Measurements from ENCODE around the gene KPNA6. TPM values are rescaled to one million over a fixed set of nuclear protein-coding genes. Genes with fewer than 3 reads are reported as not detected.

The KPNA6 gene
- total and polyA plus RNA-seq, 2 of the 13 experiments (the other 11 are each of a cell fraction or from before 2014, with no cell fraction given): 22.0 to 47.5 TPM

DNA sequence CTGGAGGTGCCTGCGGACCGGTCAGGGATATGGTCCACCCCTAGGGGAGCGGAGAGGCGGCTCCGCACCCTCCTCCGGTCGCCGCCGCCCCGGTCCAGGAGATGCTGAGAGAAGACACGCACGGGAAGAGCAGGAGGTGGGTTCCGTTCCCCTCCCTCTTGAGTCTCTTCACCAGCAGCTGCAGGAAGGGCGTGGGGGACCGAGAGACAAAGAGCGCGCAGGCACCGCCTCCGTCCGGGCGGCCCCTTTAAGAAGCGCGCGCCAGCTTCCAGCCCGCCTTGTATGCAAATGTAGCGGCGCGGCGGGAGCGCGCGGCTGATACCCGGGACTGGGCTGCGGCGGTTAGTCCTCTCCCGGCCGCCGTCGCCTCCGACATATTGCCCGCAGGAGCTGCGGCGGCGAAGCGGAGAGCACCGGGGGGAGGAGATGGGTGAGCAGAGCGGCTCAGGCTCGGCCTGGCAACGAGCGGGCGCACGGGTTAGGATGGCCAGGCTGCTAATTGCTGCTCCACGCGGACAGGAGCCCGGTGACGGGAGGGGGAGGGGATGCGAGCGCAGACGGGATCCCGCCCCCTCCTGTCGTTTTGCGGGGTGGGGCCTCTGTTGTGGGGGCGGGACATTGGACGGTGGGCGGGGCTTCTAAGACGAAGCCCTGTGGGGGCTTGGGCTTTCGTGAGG lies 35.1 kb upstream of the KPNA6 start, which contains the start of gene TMEM39B (continued):
- TF ChIP-seq, protein P1, sequence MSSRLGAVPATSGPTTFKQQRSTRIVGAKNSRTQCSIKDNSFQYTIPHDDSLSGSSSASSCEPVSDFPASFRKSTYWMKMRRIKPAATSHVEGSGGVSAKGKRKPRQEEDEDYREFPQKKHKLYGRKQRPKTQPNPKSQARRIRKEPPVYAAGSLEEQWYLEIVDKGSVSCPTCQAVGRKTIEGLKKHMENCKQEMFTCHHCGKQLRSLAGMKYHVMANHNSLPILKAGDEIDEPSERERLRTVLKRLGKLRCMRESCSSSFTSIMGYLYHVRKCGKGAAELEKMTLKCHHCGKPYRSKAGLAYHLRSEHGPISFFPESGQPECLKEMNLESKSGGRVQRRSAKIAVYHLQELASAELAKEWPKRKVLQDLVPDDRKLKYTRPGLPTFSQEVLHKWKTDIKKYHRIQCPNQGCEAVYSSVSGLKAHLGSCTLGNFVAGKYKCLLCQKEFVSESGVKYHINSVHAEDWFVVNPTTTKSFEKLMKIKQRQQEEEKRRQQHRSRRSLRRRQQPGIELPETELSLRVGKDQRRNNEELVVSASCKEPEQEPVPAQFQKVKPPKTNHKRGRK (CRISPR knock-in tag; IDR thresholded peaks at IDR 0.05): no peak
- TF ChIP-seq, protein P2, sequence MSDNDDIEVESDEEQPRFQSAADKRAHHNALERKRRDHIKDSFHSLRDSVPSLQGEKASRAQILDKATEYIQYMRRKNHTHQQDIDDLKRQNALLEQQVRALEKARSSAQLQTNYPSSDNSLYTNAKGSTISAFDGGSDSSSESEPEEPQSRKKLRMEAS (IDR thresholded peaks at IDR 0.05): peak; percentile 76
- TF ChIP-seq ZNF468 (CRISPR knock-in tag; IDR thresholded peaks at IDR 0.05): no peak
- TF ChIP-seq SIN3A (IDR thresholded peaks at IDR 0.05; ENCODE audit: borderline replicate concordance, low read depth, low read length): peak; percentile 37; the same call in 1 of the 2 replicates
- TF ChIP-seq SMYD3 (CRISPR knock-in tag; IDR thresholded peaks at IDR 0.05): no peak
- 0 out of 2 replicates have a peak, but pooled peaks have one; percentile 43 for TF ChIP-seq PHF20 (CRISPR knock-in tag; IDR thresholded peaks at IDR 0.05)
- 0 out of 2 replicates have a peak, but pooled peaks have one; percentile 52 for TF ChIP-seq RARG (CRISPR knock-in tag; IDR thresholded peaks at IDR 0.05; ENCODE audit: low read depth)
- no peak for TF ChIP-seq TMF1 (CRISPR knock-in tag; IDR thresholded peaks at IDR 0.05; ENCODE audit: low read depth)
- TF ChIP-seq, protein P3, sequence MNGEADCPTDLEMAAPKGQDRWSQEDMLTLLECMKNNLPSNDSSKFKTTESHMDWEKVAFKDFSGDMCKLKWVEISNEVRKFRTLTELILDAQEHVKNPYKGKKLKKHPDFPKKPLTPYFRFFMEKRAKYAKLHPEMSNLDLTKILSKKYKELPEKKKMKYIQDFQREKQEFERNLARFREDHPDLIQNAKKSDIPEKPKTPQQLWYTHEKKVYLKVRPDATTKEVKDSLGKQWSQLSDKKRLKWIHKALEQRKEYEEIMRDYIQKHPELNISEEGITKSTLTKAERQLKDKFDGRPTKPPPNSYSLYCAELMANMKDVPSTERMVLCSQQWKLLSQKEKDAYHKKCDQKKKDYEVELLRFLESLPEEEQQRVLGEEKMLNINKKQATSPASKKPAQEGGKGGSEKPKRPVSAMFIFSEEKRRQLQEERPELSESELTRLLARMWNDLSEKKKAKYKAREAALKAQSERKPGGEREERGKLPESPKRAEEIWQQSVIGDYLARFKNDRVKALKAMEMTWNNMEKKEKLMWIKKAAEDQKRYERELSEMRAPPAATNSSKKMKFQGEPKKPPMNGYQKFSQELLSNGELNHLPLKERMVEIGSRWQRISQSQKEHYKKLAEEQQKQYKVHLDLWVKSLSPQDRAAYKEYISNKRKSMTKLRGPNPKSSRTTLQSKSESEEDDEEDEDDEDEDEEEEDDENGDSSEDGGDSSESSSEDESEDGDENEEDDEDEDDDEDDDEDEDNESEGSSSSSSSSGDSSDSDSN (CRISPR knock-in tag; IDR thresholded peaks at IDR 0.05): peak; percentile 71
- TF ChIP-seq, protein P4, sequence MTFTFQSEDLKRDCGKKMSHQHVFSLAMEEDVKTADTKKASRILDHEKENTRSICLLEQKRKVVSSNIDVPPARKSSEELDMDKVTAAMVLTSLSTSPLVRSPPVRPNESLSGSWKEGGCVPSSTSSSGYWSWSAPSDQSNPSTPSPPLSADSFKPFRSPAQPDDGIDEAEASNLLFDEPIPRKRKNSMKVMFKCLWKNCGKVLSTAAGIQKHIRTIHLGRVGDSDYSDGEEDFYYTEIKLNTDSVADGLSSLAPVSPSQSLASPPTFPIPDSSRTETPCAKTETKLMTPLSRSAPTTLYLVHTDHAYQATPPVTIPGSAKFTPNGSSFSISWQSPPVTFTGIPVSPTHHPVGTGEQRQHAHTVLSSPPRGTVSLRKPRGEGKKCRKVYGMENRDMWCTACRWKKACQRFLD (CRISPR knock-in tag; IDR thresholded peaks at IDR 0.05; ENCODE audit: borderline replicate concordance): peak; percentile 61; the same call in 1 of the 2 replicates
- TF ChIP-seq, protein P5, sequence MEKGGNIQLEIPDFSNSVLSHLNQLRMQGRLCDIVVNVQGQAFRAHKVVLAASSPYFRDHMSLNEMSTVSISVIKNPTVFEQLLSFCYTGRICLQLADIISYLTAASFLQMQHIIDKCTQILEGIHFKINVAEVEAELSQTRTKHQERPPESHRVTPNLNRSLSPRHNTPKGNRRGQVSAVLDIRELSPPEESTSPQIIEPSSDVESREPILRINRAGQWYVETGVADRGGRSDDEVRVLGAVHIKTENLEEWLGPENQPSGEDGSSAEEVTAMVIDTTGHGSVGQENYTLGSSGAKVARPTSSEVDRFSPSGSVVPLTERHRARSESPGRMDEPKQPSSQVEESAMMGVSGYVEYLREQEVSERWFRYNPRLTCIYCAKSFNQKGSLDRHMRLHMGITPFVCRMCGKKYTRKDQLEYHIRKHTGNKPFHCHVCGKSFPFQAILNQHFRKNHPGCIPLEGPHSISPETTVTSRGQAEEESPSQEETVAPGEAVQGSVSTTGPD (CRISPR knock-in tag; IDR thresholded peaks at IDR 0.05): no peak
- TF ChIP-seq PAX8 (CRISPR knock-in tag; IDR thresholded peaks at IDR 0.05; ENCODE audit: borderline replicate concordance): no peak
- TF ChIP-seq ZNF598 (CRISPR knock-in tag; IDR thresholded peaks at IDR 0.05; ENCODE audit: borderline replicate concordance): peak; percentile 65; the same call in 1 of the 2 replicates
- peak; percentile 37; the same call in 1 of the 2 replicates for TF ChIP-seq SP2 (CRISPR knock-in tag; IDR thresholded peaks at IDR 0.05)
- TF ChIP-seq, protein P6, sequence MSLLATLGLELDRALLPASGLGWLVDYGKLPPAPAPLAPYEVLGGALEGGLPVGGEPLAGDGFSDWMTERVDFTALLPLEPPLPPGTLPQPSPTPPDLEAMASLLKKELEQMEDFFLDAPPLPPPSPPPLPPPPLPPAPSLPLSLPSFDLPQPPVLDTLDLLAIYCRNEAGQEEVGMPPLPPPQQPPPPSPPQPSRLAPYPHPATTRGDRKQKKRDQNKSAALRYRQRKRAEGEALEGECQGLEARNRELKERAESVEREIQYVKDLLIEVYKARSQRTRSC (CRISPR knock-in tag; IDR thresholded peaks at IDR 0.05; ENCODE audit: low read depth): no peak
- peak; percentile 66; the same call in 1 of the 2 replicates for TF ChIP-seq ZNF30 (CRISPR knock-in tag; IDR thresholded peaks at IDR 0.05)
- no peak for TF ChIP-seq ZNF614 (CRISPR knock-in tag; IDR thresholded peaks at IDR 0.05; ENCODE audit: borderline replicate concordance)
- no peak for TF ChIP-seq ZNF431 (CRISPR knock-in tag; IDR thresholded peaks at IDR 0.05; ENCODE audit: borderline replicate concordance, low read depth)
- TF ChIP-seq ZMYM3 (CRISPR knock-in tag; IDR thresholded peaks at IDR 0.05): no peak; the same call in 1 of the 2 replicates
- peak; percentile 49; the same call in 1 of the 2 replicates for TF ChIP-seq ZNF543 (CRISPR knock-in tag; IDR thresholded peaks at IDR 0.05)
- TF ChIP-seq BHLHE40 (IDR thresholded peaks at IDR 0.05; ENCODE audit: low read length): no peak
